BE2C (cell line): ENCODE results near the gene POU2F2.

Source experiments
- DNase-seq: peaks from one replicate; pipeline ENCODE4 v3.0.0-alpha.2; 2020
- H3K27me3 ChIP-seq: fragments of 250-450 bp; sonication (Bioruptor Pico); 2 replicates; pipeline ENCODE4 v1.5.1; 2020; ENCODE audit warnings: mild to moderate bottlenecking
- H3K36me3 ChIP-seq: fragments of 250-450 bp; sonication (Bioruptor Pico); 2 replicates; pipeline ENCODE4 v1.5.1; 2020; ENCODE audit warnings: mild to moderate bottlenecking
- H3K4me1 ChIP-seq: fragments of 250-450 bp; sonication (Bioruptor Pico); 2 replicates; pipeline ENCODE4 v1.5.1; 2020
- H3K4me3 ChIP-seq: 2 replicates; pipeline ENCODE4 v1.5.1; 2011; ENCODE audit warnings: low read depth, low read length
- H3K9me3 ChIP-seq: fragments of 250-450 bp; sonication (Bioruptor Pico); 2 replicates; pipeline ENCODE4 v1.5.1; 2020
- CTCF ChIP-seq: IDR thresholded peaks from 2 replicates; pipeline ENCODE4 v1.5.1; 2012; ENCODE audit warnings: mild to moderate bottlenecking, low read depth, low read length

POU2F2 gene

GRCh38 chr19:42169486-42170413, 37.5 kb upstream of the POU2F2 start:
- H3K36me3 ChIP-seq, result no peaks in the 10 kb centered on the region
- H3K4me1 ChIP-seq, result no peaks in the 10 kb centered on the region
- no peak for DNase-seq
- H3K4me3 ChIP-seq, result no peak overlapping the region
- H3K9me3 ChIP-seq, result no peaks in the 10 kb centered on the region
- no peak for TF ChIP-seq CTCF
- no peaks in the 10 kb centered on the region for H3K27me3 ChIP-seq

GRCh38 chr19:42168206-42168605, 36.0 kb upstream of the POU2F2 start:
- H3K27me3 ChIP-seq, result no peaks in the 10 kb centered on the region
- no peaks in the 10 kb centered on the region for H3K36me3 ChIP-seq
- no peak overlapping the region for H3K4me3 ChIP-seq
- no peak for DNase-seq
- no peaks in the 10 kb centered on the region for H3K9me3 ChIP-seq
- H3K4me1 ChIP-seq, result no peaks in the 10 kb centered on the region
- TF ChIP-seq CTCF, result no peak

GRCh38 chr19:42166316-42166715, 34.1 kb upstream of the POU2F2 start:
- DNase-seq, result no peak
- no peaks in the 10 kb centered on the region for H3K4me1 ChIP-seq
- no peaks in the 10 kb centered on the region for H3K27me3 ChIP-seq
- H3K9me3 ChIP-seq, result no peaks in the 10 kb centered on the region
- H3K4me3 ChIP-seq, result no peak overlapping the region
- no peak for TF ChIP-seq CTCF
- no peaks in the 10 kb centered on the region for H3K36me3 ChIP-seq

- no peak overlapping the region for H3K4me3 ChIP-seq
- no peaks in the 10 kb centered on the region for H3K9me3 ChIP-seq
- H3K4me1 ChIP-seq, result no peaks in the 10 kb centered on the region
- no peak for TF ChIP-seq CTCF
- no peaks in the 10 kb centered on the region for H3K36me3 ChIP-seq
- no peaks in the 10 kb centered on the region for H3K27me3 ChIP-seq
- DNase-seq, result no peak
Observed at GRCh38 chr19:42165146-42165545, 32.9 kb upstream of the POU2F2 start.

GRCh38 chr19:42161616-42162263, 29.5 kb upstream of the POU2F2 start:
- H3K4me3 ChIP-seq, result no peak overlapping the region
- H3K36me3 ChIP-seq, result no peaks in the 10 kb centered on the region
- no peaks in the 10 kb centered on the region for H3K27me3 ChIP-seq
- no peak for DNase-seq
- no peaks in the 10 kb centered on the region for H3K4me1 ChIP-seq
- TF ChIP-seq CTCF, result no peak
- no peaks in the 10 kb centered on the region for H3K9me3 ChIP-seq

- Histone ChIP-seq H3K4me3 (no peak overlapping the region), H3K4me1 (no peaks in the 10 kb centered on the region), H3K36me3 (no peaks in the 10 kb centered on the region), H3K9me3 (no peaks in the 10 kb centered on the region), H3K27me3 (no peaks in the 10 kb centered on the region)
- TF ChIP-seq CTCF, result no peak
- no peak for DNase-seq
Observed at GRCh38 chr19:42159942-42160341, 27.7 kb upstream of the POU2F2 start.
